Neural progenitor cell (in vitro differentiated cells): ENCODE data around the gene LDLRAD4. TPM values are rescaled to one million over a fixed set of nuclear protein-coding genes. Genes with fewer than 3 reads are reported as not detected.

Experiments used
- DNase-seq: peaks from one replicate; pipeline ENCODE4 v3.0.0-alpha.2; 2016; ENCODE audit warnings: low spot score
- H2AFZ ChIP-seq: fragments of 200-600 bp; sonication (generic); replicated peaks from 2 replicates; pipeline ENCODE4 v1.6.1; 2016; ENCODE audit warnings: antibody characterized with exemption
- H3F3A ChIP-seq: fragments of 200-600 bp; sonication (generic); 2 replicates; pipeline ENCODE4 v1.6.1; 2016; ENCODE audit warnings: antibody characterized with exemption, low read depth
- H3K27ac ChIP-seq: fragments of 200-600 bp; sonication (generic); 2 replicates; pipeline ENCODE4 v1.5.1; 2016; ENCODE audit warnings: mild to moderate bottlenecking
- H3K27me3 ChIP-seq: fragments of 200-600 bp; sonication (generic); 2 replicates; pipeline ENCODE4 v1.6.1; 2016; ENCODE audit warnings: mild to moderate bottlenecking, moderate library complexity
- H3K36me3 ChIP-seq: fragments of 200-600 bp; sonication (generic); 2 replicates; pipeline ENCODE4 v1.5.1; 2016
- H3K4me1 ChIP-seq: fragments of 200-600 bp; sonication (generic); 2 replicates; pipeline ENCODE4 v1.6.1; 2016; ENCODE audit warnings: mixed run types
- H3K4me2 ChIP-seq: fragments of 200-600 bp; sonication (generic); 2 replicates; pipeline ENCODE4 v1.6.1; 2016
- H3K4me3 ChIP-seq: fragments of 200-600 bp; sonication (generic); 2 replicates; pipeline ENCODE4 v1.5.1; 2016
- H3K79me2 ChIP-seq: fragments of 200-600 bp; sonication (generic); 2 replicates; pipeline ENCODE4 v1.6.1; 2016; ENCODE audit warnings: low read depth
- H3K9ac ChIP-seq: fragments of 200-600 bp; sonication (generic); 2 replicates; pipeline ENCODE4 v1.6.1; 2016
- H3K9me3 ChIP-seq: fragments of 200-600 bp; sonication (generic); 2 replicates; pipeline ENCODE4 v1.5.1; 2016; ENCODE audit warnings: low read depth
- H4K20me1 ChIP-seq: fragments of 200-600 bp; sonication (generic); 2 replicates; pipeline ENCODE4 v1.6.1; 2016; ENCODE audit warnings: low read depth
- H3K27ac Mint-ChIP-seq: 3 replicates; pipeline ENCODE4 v1.8.0; 2021; ENCODE audit warnings: mixed read lengths
- H3K27me3 Mint-ChIP-seq: 2 replicates; pipeline ENCODE4 v1.8.0; 2022; ENCODE audit warnings: low read depth, mild to moderate bottlenecking, inconsistent platforms, moderate library complexity, mixed read lengths; ENCODE audit not compliant: insufficient read depth
- H3K36me3 Mint-ChIP-seq: 3 replicates; pipeline ENCODE4 v1.8.0; 2021; ENCODE audit warnings: mixed read lengths
- H3K4me1 Mint-ChIP-seq: 3 replicates; pipeline ENCODE4 v1.8.0; 2021; ENCODE audit warnings: mixed read lengths
- H3K4me3 Mint-ChIP-seq: 3 replicates; pipeline ENCODE4 v1.8.0; 2021; ENCODE audit warnings: mild to moderate bottlenecking, moderate library complexity, mixed read lengths
- H3K9me3 Mint-ChIP-seq: 3 replicates; pipeline ENCODE4 v1.8.0; 2020; ENCODE audit warnings: mixed read lengths
- CTCF ChIP-seq: fragments of 200-600 bp; sonication (generic); IDR thresholded peaks from 2 replicates; pipeline ENCODE4 v1.5.1; 2017; ENCODE audit warnings: antibody characterized with exemption, mild to moderate bottlenecking
- EZH2 ChIP-seq: fragments of 200-600 bp; sonication (generic); IDR thresholded peaks from 2 replicates; pipeline ENCODE4 v1.6.1; 2017; ENCODE audit warnings: antibody characterized with exemption, mild to moderate bottlenecking, moderate library complexity
- EZH2phosphoT487 ChIP-seq: fragments of 200-600 bp; sonication (generic); IDR thresholded peaks from 2 replicates; pipeline ENCODE4 v1.6.1; 2017; ENCODE audit warnings: antibody characterized with exemption
- total RNA-seq: library from RNA; depleted of rRNA; stranded (reverse); fragments of >200 nt; gene quantifications from 2 replicates; pipeline ENCODE4 v1.2.3, GENCODE V29; 2015; ENCODE audit warnings: low replicate concordance

LDLRAD4 gene
- total RNA-seq, 1 donor from 2014 or later: 0.65 TPM

GRCh38 chr18:13626544-13626908 lies 408.0 kb downstream of the LDLRAD4 start:
- no peaks in the 10 kb centered on the region for H3K9me3 ChIP-seq
- peaks cover 12% of the 10 kb centered on the region for H3K4me1 ChIP-seq
- no peak overlapping the region for H3K4me3 ChIP-seq
- H2AFZ ChIP-seq: no peak overlapping the region
- H3K4me3 Mint-ChIP-seq: no peak overlapping the region
- no peaks in the 10 kb centered on the region for H3K9me3 Mint-ChIP-seq
- H3K79me2 ChIP-seq: no peaks in the 10 kb centered on the region
- no peaks in the 10 kb centered on the region for H3K36me3 Mint-ChIP-seq
- peaks cover 38% of the 10 kb centered on the region for H3K4me1 Mint-ChIP-seq
- no peak for TF ChIP-seq EZH2phosphoT487
- TF ChIP-seq CTCF: no peak
- no peak for TF ChIP-seq EZH2
- no peaks in the 10 kb centered on the region for H3K36me3 ChIP-seq
- no peak overlapping the region for H3K27ac Mint-ChIP-seq
- no peak overlapping the region for H3K4me2 ChIP-seq
- H3K27me3 ChIP-seq: no peaks in the 10 kb centered on the region
- H3K27ac ChIP-seq: no peak overlapping the region
- H4K20me1 ChIP-seq: peaks cover 5% of the 10 kb centered on the region
- H3K27me3 Mint-ChIP-seq: no peaks in the 10 kb centered on the region
- peaks cover 13% of the 10 kb centered on the region for H3F3A ChIP-seq
- no peak overlapping the region for H3K9ac ChIP-seq
- DNase-seq: no peak

GRCh38 chr18:13627639-13628038 lies 409.1 kb downstream of the LDLRAD4 start:
- DNase-seq: no peak
- Histone ChIP-seq H3K79me2 (no peaks in the 10 kb centered on the region), H2AFZ (no peak overlapping the region), H3K9me3 (no peaks in the 10 kb centered on the region), H3K4me2 (peak overlapping the region; percentile 19), H4K20me1 (peaks cover 5% of the 10 kb centered on the region), H3K36me3 (no peaks in the 10 kb centered on the region), H3K27ac (no peak overlapping the region), H3K4me3 (no peak overlapping the region), H3K9ac (no peak overlapping the region), H3K4me1 (peaks cover 12% of the 10 kb centered on the region), H3K27me3 (no peaks in the 10 kb centered on the region), H3F3A (peaks cover 13% of the 10 kb centered on the region)
- no peaks in the 10 kb centered on the region for H3K27me3 Mint-ChIP-seq
- H3K9me3 Mint-ChIP-seq: no peaks in the 10 kb centered on the region
- no peaks in the 10 kb centered on the region for H3K36me3 Mint-ChIP-seq
- peaks cover 38% of the 10 kb centered on the region for H3K4me1 Mint-ChIP-seq
- TF ChIP-seq EZH2phosphoT487 (no peak), EZH2 (no peak), CTCF (no peak)
- no peak overlapping the region for H3K27ac Mint-ChIP-seq
- H3K4me3 Mint-ChIP-seq: no peak overlapping the region

GRCh38 chr18:13628211-13628610 lies 409.7 kb downstream of the LDLRAD4 start:
- peaks cover 38% of the 10 kb centered on the region for H3K4me1 Mint-ChIP-seq
- H2AFZ ChIP-seq: no peak overlapping the region
- H3K36me3 ChIP-seq: no peaks in the 10 kb centered on the region
- H3K4me1 ChIP-seq: peaks cover 12% of the 10 kb centered on the region
- H4K20me1 ChIP-seq: peaks cover 5% of the 10 kb centered on the region
- H3K27ac ChIP-seq: no peak overlapping the region
- no peaks in the 10 kb centered on the region for H3K9me3 ChIP-seq
- no peaks in the 10 kb centered on the region for H3K79me2 ChIP-seq
- no peaks in the 10 kb centered on the region for H3K9me3 Mint-ChIP-seq
- peak; percentile 51 for DNase-seq
- H3K4me3 ChIP-seq: no peak overlapping the region
- no peaks in the 10 kb centered on the region for H3K36me3 Mint-ChIP-seq
- no peak overlapping the region for H3K9ac ChIP-seq
- TF ChIP-seq EZH2: no peak
- TF ChIP-seq CTCF: no peak
- no peak for TF ChIP-seq EZH2phosphoT487
- no peak overlapping the region for H3K27ac Mint-ChIP-seq
- H3K4me2 ChIP-seq: peak overlapping the region; percentile 19
- no peaks in the 10 kb centered on the region for H3K27me3 ChIP-seq
- H3F3A ChIP-seq: peaks cover 13% of the 10 kb centered on the region
- H3K4me3 Mint-ChIP-seq: no peak overlapping the region
- H3K27me3 Mint-ChIP-seq: no peaks in the 10 kb centered on the region
